ENCODE data around the gene MRPS16.
A peak's percentile ranks its signal among the peaks of the same experiment; 100 is the strongest.

MRPS16 gene

GRCh38 chr10:73248259-73248724 is 4.2 kb downstream of the MRPS16 start:
- Mint-ChIP-seq H3K27ac (peak overlapping the region; percentile 96), H3K9me3 (no peaks in the 10 kb centered on the region), H3K4me3 (peak overlapping the region; percentile 93), H3K36me3 (peaks cover 96% of the 10 kb centered on the region), H3K4me1 (peaks cover 46% of the 10 kb centered on the region)
- DNase-seq (ENCODE audit: low spot score in 2 of 2) (no peak), ATAC-seq (no peak)

- peak overlapping the region; percentile 93 for H3K4me3 Mint-ChIP-seq
- H3K4me1 Mint-ChIP-seq, result peaks cover 46% of the 10 kb centered on the region
- H3K36me3 Mint-ChIP-seq, result peaks cover 100% of the 10 kb centered on the region
- H3K27ac Mint-ChIP-seq, result peak overlapping the region; percentile 96
- no peak for ATAC-seq
- no peak for DNase-seq (ENCODE audit: low spot score in 2 of 2)
- H3K9me3 Mint-ChIP-seq, result no peaks in the 10 kb centered on the region
Observed at GRCh38 chr10:73247509-73248258, 4.8 kb downstream of the MRPS16 start.

DNA sequence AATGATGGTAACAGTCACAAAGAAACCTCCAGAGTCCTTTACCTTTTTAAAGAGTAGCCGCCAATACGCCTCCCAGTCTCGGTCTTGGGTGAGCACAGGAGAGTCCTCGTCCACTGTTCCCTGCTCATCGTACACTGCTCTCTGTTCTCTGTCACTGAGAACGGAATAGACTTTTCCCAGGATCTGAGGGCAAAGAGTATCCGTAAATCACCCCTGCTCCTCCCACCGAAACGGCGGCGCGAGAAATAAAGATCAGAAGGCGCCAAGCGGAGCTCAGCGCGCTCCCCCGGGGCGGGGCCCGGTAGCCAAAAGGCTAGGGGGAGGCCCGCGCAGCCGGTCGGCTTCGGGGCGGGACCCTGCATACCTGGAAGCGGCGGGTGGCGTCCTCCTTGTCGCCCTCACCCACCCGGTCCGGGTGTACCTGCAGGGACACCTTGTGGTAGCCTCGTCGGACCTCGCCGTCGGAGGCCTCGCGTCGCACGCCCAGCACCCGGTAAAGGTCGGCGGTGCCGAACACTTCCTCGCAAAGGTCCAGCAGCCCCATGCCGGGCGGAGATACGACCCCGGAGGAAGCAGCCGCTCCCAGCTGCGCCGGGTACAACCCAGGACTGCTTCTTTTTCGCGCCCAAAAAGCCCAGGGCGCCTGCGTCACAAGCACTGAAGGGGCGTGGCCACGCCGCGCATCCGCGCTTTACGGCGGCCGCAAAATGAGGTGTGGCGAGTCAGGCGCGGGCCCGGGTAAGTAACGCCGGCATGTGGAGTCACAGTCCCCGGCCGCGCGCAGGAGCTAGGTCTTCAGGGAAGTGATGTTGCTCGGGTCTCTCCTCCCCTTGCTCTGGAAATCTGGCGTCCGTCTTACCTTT is 5.6 kb downstream of the MRPS16 start, which contains the start of gene DNAJC9:
TSS of gene DNAJC9 (minus strand) at position 610 of the 863 bp plus-strand sequence. CDS start at position 544, 66 bp downstream.
- no peaks in the 10 kb centered on the region for H3K9me3 Mint-ChIP-seq
- peak within 1 kb of the TSS; percentile 93 for H3K4me3 Mint-ChIP-seq
- peaks cover 46% of the 10 kb centered on the region for H3K4me1 Mint-ChIP-seq
- H3K36me3 Mint-ChIP-seq, result peaks cover 100% of the 10 kb centered on the region
- DNase-seq (ENCODE audit: low spot score in 2 of 2) (peak; percentile 99 to 100), ATAC-seq (peak; percentile 94)
- peak within 1 kb of the TSS; percentile 96 for H3K27ac Mint-ChIP-seq

GRCh38 chr10:73246322-73246645 is 6.2 kb downstream of the MRPS16 start:
- peaks cover 100% of the 10 kb centered on the region for H3K36me3 Mint-ChIP-seq
- peak overlapping the region; percentile 93 for H3K4me3 Mint-ChIP-seq
- no peak for ATAC-seq
- DNase-seq (ENCODE audit: low spot score in 2 of 2), result no peak
- H3K9me3 Mint-ChIP-seq, result no peaks in the 10 kb centered on the region
- H3K4me1 Mint-ChIP-seq, result peaks cover 45% of the 10 kb centered on the region
- peak overlapping the region; percentile 96 for H3K27ac Mint-ChIP-seq

GRCh38 chr10:73244866-73245477 is 7.5 kb downstream of the MRPS16 start:
- H3K4me3 Mint-ChIP-seq, result peak overlapping the region; percentile 93
- H3K36me3 Mint-ChIP-seq, result peaks cover 100% of the 10 kb centered on the region
- ATAC-seq, result no peak
- peaks cover 34% of the 10 kb centered on the region for H3K4me1 Mint-ChIP-seq
- no peaks in the 10 kb centered on the region for H3K9me3 Mint-ChIP-seq
- peak overlapping the region; percentile 88 for H3K27ac Mint-ChIP-seq
- DNase-seq (ENCODE audit: low spot score in 2 of 2), result no peak

DNA sequence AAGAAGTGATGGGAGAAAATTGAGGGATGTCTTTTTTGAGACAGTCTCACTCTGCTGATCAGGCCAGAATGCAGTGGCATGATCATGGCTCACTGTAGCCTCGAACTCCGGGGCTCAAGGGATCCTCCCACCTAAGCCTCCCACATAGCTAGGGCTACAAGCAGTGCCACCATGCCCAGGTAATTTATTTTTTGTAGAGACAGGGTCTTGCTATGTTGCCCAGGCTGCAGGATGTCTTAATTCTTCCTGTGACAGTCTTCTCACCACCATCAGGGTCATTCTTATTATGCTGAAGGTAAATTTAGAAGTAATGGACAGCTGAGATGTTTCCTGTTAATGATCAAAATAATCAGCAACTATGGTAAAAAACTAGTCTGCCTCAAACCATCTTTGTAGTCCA is 12.5 kb downstream of the MRPS16 start:
- peaks cover 7% of the 10 kb centered on the region for H3K4me1 Mint-ChIP-seq
- no peaks in the 10 kb centered on the region for H3K9me3 Mint-ChIP-seq
- no peak overlapping the region for H3K4me3 Mint-ChIP-seq
- no peak for DNase-seq (ENCODE audit: low spot score in 2 of 2)
- no peak for ATAC-seq
- peaks cover 100% of the 10 kb centered on the region for H3K36me3 Mint-ChIP-seq
- H3K27ac Mint-ChIP-seq, result peak overlapping the region; percentile 26

DNA sequence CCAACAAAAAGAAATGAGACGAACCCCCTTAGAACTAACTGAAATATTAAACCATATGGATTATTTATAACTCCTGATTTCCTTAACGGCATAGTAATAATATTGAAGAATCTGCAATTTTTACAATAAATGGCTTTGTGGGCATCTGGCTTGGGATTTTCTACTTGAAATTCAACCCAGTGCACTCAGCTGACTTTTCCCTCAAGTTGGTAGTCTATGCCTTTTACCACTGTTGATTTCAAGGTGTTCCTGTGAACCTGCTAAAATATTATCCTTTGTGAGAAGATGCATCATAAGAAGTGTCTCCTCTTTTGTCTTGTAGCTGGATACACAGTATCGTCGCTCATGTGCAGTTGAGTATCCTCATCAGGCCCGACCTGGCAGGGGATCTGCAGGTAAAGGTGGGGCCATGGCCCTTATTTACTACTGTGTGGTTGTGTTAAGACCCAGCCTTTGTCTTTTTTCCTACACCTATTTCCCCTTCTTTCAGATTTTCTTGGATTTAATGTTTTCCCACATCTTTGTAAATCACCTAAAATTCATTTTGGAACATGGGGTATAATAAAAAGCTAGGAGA is 13.4 kb downstream of the MRPS16 start:
- ATAC-seq, result no peak
- DNase-seq (ENCODE audit: low spot score in 2 of 2), result no peak
- H3K4me3 Mint-ChIP-seq, result no peak overlapping the region
- no peaks in the 10 kb centered on the region for H3K9me3 Mint-ChIP-seq
- peaks cover 100% of the 10 kb centered on the region for H3K36me3 Mint-ChIP-seq
- no peak overlapping the region for H3K27ac Mint-ChIP-seq
- H3K4me1 Mint-ChIP-seq, result no peaks in the 10 kb centered on the region

GRCh38 chr10:73234695-73235094 is 17.7 kb downstream of the MRPS16 start:
- Mint-ChIP-seq H3K4me3 (no peak overlapping the region), H3K36me3 (peaks cover 88% of the 10 kb centered on the region), H3K27ac (no peak overlapping the region), H3K4me1 (no peaks in the 10 kb centered on the region), H3K9me3 (no peaks in the 10 kb centered on the region)
- ATAC-seq (no peak), DNase-seq (ENCODE audit: low spot score in 2 of 2) (no peak)

DNA sequence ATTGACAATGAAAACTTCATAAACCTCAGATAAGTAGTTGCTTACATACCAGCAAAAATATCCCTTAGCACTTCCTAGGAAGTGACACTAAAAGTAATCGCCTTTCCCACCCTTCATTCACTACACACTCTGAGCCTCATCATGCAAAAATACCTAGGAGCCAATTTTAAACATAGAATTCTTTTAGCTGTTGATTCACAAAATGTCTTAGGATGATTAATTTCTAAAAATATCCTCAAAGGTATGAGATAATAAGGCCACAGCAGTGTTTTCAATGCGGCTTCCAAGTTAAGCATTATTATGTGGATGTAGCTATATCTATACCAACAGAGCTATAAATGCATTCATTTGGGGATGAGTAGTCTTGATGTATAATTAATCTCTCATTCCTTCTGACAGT is 18.6 kb downstream of the MRPS16 start:
- Mint-ChIP-seq H3K4me1 (no peaks in the 10 kb centered on the region), H3K9me3 (no peaks in the 10 kb centered on the region), H3K27ac (no peak overlapping the region), H3K4me3 (no peak overlapping the region), H3K36me3 (peaks cover 87% of the 10 kb centered on the region)
- DNase-seq (ENCODE audit: low spot score in 2 of 2) (no peak), ATAC-seq (no peak)

DNA sequence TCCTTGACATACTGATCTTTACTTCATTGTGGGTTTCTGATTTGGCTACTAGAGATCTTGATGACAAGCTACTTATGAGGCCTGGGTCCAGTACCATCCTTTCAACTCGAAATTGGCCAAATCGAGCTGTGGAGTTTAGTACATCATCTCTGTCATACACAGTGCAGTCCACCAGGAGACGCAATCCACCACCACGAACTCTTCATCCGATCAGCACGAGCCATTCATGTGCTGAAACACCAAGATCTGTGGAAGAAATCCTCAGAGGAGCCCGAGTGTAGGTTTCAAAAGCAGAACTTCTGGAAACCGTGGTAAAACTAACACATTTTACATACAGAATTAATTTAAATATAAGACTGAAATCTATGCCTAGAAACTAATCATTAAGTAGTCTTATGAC is 19.6 kb downstream of the MRPS16 start:
- ATAC-seq (no peak), DNase-seq (ENCODE audit: low spot score in 2 of 2) (no peak)
- no peak overlapping the region for H3K4me3 Mint-ChIP-seq
- H3K27ac Mint-ChIP-seq, result no peak overlapping the region
- no peaks in the 10 kb centered on the region for H3K4me1 Mint-ChIP-seq
- H3K9me3 Mint-ChIP-seq, result no peaks in the 10 kb centered on the region
- H3K36me3 Mint-ChIP-seq, result peaks cover 87% of the 10 kb centered on the region

DNA sequence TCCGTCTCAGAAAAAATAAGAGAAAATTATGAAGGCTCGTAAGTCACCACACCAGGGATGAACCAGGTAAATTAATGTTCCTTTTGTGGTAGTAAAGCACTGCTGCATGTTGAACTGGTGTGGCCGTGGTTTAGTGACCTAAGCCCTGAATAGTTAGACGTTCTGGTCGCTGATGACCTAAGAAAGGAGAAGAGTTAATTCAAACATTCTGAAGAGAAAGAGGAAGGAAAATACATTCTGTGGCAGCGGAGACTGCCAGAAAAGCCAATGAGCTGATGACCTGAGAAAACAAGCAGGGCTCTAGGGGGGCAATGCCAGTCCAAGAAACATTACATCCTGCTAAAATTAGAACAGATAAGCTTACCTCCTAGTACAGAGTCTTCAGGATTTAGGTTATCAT is 22.9 kb downstream of the MRPS16 start:
- no peak for DNase-seq (ENCODE audit: low spot score in 2 of 2)
- ATAC-seq, result no peak
- H3K4me1 Mint-ChIP-seq, result no peaks in the 10 kb centered on the region
- no peaks in the 10 kb centered on the region for H3K9me3 Mint-ChIP-seq
- H3K4me3 Mint-ChIP-seq, result no peak overlapping the region
- H3K27ac Mint-ChIP-seq, result peak overlapping the region; percentile 11
- peaks cover 53% of the 10 kb centered on the region for H3K36me3 Mint-ChIP-seq

- DNase-seq (ENCODE audit: low spot score in 2 of 2) (no peak), ATAC-seq (no peak)
- Mint-ChIP-seq H3K36me3 (peaks cover 40% of the 10 kb centered on the region), H3K4me3 (no peak overlapping the region), H3K9me3 (no peaks in the 10 kb centered on the region), H3K4me1 (no peaks in the 10 kb centered on the region), H3K27ac (no peak overlapping the region)
Observed at GRCh38 chr10:73228247-73228646, 24.2 kb downstream of the MRPS16 start.

- no peak for ATAC-seq
Observed at GRCh38 chr10:73226663-73227062, 25.8 kb downstream of the MRPS16 start.

DNA sequence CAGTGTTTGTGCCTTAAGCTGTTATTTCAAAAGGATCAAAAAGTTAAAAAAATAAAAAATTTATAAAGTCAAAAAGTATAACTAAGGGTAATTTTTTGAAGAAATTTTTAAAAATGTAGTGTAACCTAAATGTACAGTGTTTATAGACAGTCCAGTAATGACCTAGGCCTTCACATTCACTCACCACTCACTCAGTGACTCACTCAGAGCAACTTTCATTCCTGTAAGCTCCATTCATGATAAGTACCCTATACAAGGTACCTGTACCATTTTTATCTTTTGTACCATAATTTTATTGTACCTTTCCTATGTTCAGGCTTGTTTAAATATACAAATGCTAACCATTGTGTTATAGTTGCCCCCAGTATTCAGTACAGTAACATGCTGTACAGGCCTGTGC is 26.9 kb downstream of the MRPS16 start:
- no peak for DNase-seq (ENCODE audit: low spot score in 2 of 2)
- Mint-ChIP-seq H3K9me3 (no peaks in the 10 kb centered on the region), H3K36me3 (peaks cover 22% of the 10 kb centered on the region), H3K4me1 (no peaks in the 10 kb centered on the region), H3K4me3 (no peak overlapping the region), H3K27ac (no peak overlapping the region)
- ATAC-seq, result peak; percentile 65

More at GRCh38 chr10:73226663-73227062, 25.8 kb downstream of the MRPS16 start:
- no peaks in the 10 kb centered on the region for H3K4me1 Mint-ChIP-seq
- no peak for DNase-seq (ENCODE audit: low spot score in 2 of 2)
- H3K9me3 Mint-ChIP-seq, result no peaks in the 10 kb centered on the region
- no peak overlapping the region for H3K4me3 Mint-ChIP-seq
- peaks cover 27% of the 10 kb centered on the region for H3K36me3 Mint-ChIP-seq
- H3K27ac Mint-ChIP-seq, result no peak overlapping the region

- ATAC-seq (no peak), DNase-seq (ENCODE audit: low spot score in 2 of 2) (no peak)
- Mint-ChIP-seq H3K9me3 (no peaks in the 10 kb centered on the region), H3K27ac (no peak overlapping the region), H3K4me1 (no peaks in the 10 kb centered on the region), H3K4me3 (no peak overlapping the region), H3K36me3 (peaks cover 17% of the 10 kb centered on the region)
Observed at GRCh38 chr10:73220989-73221388, 31.5 kb downstream of the MRPS16 start.
